Glutamatergic neuron (in vitro differentiated cells): ENCODE measurements around the gene TPSD1. TPM values are rescaled to one million over a fixed set of nuclear protein-coding genes. Genes with fewer than 3 reads are reported as not detected.

Source experiments
- DNase-seq: peaks from one replicate; pipeline ENCODE4 v3.0.0; 2022
- H3K27ac Mint-ChIP-seq: one replicate; pipeline ENCODE4 v1.8.0; 2020; ENCODE audit warnings: mild to moderate bottlenecking, mixed read lengths, inconsistent platforms; ENCODE audit not compliant: unreplicated experiment
- H3K27me3 Mint-ChIP-seq: one replicate; pipeline ENCODE4 v1.8.0; 2020; ENCODE audit warnings: mild to moderate bottlenecking, moderate library complexity, mixed read lengths, inconsistent platforms; ENCODE audit not compliant: unreplicated experiment
- H3K36me3 Mint-ChIP-seq: one replicate; pipeline ENCODE4 v1.8.0; 2020; ENCODE audit warnings: mild to moderate bottlenecking, mixed read lengths, inconsistent platforms; ENCODE audit not compliant: unreplicated experiment
- H3K4me1 Mint-ChIP-seq: one replicate; pipeline ENCODE4 v1.8.0; 2020; ENCODE audit warnings: mild to moderate bottlenecking, low read depth, mixed read lengths, inconsistent platforms; ENCODE audit not compliant: unreplicated experiment
- H3K4me3 Mint-ChIP-seq: one replicate; pipeline ENCODE4 v1.8.0; 2020; ENCODE audit warnings: mild to moderate bottlenecking, mixed read lengths, inconsistent platforms; ENCODE audit not compliant: unreplicated experiment
- H3K9me3 Mint-ChIP-seq: one replicate; pipeline ENCODE4 v1.8.0; 2020; ENCODE audit warnings: mild to moderate bottlenecking, moderate library complexity, mixed read lengths, inconsistent platforms; ENCODE audit not compliant: unreplicated experiment
- CTCF ChIP-seq: fragments of 200-600 bp; sonication (generic); IDR thresholded peaks from one replicate; pipeline ENCODE4 v1.5.0; 2021; ENCODE audit not compliant: partially characterized antibody, unreplicated experiment
- total RNA-seq: library from RNA; stranded (reverse); fragmentation: NEBNext Ultra II Directional; extraction: Animal tissue kit (Norgen Biotek cat#: 25700); gene quantifications from one replicate; pipeline ENCODE4 v1.2.1, GENCODE V29; 2021; ENCODE audit not compliant: unreplicated experiment

TPSD1 gene
- total RNA-seq, 1 donor from 2014 or later = not detected

- no peak overlapping the region for H3K4me3 Mint-ChIP-seq
- H3K4me1 Mint-ChIP-seq = no peaks in the 10 kb centered on the region
- TF ChIP-seq CTCF = no peak
- peaks cover 11% of the 10 kb centered on the region for H3K27me3 Mint-ChIP-seq
- no peaks in the 10 kb centered on the region for H3K36me3 Mint-ChIP-seq
- no peak for DNase-seq
- no peak overlapping the region for H3K27ac Mint-ChIP-seq
- peaks cover 3% of the 10 kb centered on the region for H3K9me3 Mint-ChIP-seq
Observed at GRCh38 chr16:1210461-1210860, 45.4 kb upstream of the TPSD1 start.

GRCh38 chr16:1211451-1212268 is 44.2 kb upstream of the TPSD1 start:
- no peak for DNase-seq
- Mint-ChIP-seq H3K27ac (no peak overlapping the region), H3K4me3 (no peak overlapping the region), H3K27me3 (peaks cover 10% of the 10 kb centered on the region), H3K9me3 (peaks cover 3% of the 10 kb centered on the region), H3K36me3 (no peaks in the 10 kb centered on the region), H3K4me1 (no peaks in the 10 kb centered on the region)
- TF ChIP-seq CTCF = no peak

GRCh38 chr16:1212616-1213194 is 43.2 kb upstream of the TPSD1 start:
- H3K9me3 Mint-ChIP-seq = peaks cover 3% of the 10 kb centered on the region
- TF ChIP-seq CTCF = no peak
- no peaks in the 10 kb centered on the region for H3K36me3 Mint-ChIP-seq
- no peak for DNase-seq
- no peak overlapping the region for H3K4me3 Mint-ChIP-seq
- H3K27me3 Mint-ChIP-seq = peaks cover 11% of the 10 kb centered on the region
- no peaks in the 10 kb centered on the region for H3K4me1 Mint-ChIP-seq
- H3K27ac Mint-ChIP-seq = no peak overlapping the region

- TF ChIP-seq CTCF = no peak
- Mint-ChIP-seq H3K36me3 (no peaks in the 10 kb centered on the region), H3K4me3 (no peak overlapping the region), H3K27me3 (peaks cover 10% of the 10 kb centered on the region), H3K9me3 (peaks cover 5% of the 10 kb centered on the region), H3K4me1 (no peaks in the 10 kb centered on the region), H3K27ac (no peak overlapping the region)
- DNase-seq = no peak
Observed at GRCh38 chr16:1213231-1213630, 42.6 kb upstream of the TPSD1 start.

- H3K36me3 Mint-ChIP-seq = no peaks in the 10 kb centered on the region
- H3K9me3 Mint-ChIP-seq = peaks cover 5% of the 10 kb centered on the region
- no peaks in the 10 kb centered on the region for H3K4me1 Mint-ChIP-seq
- no peak for DNase-seq
- H3K27me3 Mint-ChIP-seq = peaks cover 7% of the 10 kb centered on the region
- no peak overlapping the region for H3K27ac Mint-ChIP-seq
- no peak for TF ChIP-seq CTCF
- no peak overlapping the region for H3K4me3 Mint-ChIP-seq
Observed at GRCh38 chr16:1213796-1214372, 42.0 kb upstream of the TPSD1 start.
